CD4-positive, alpha-beta T cell (primary cell): ENCODE measurements around the gene TMEM38B. TPM values are rescaled to one million over a fixed set of nuclear protein-coding genes. Genes with fewer than 3 reads are reported as not detected.

Experiments
- ATAC-seq: fragments of 200-7000 bp; cut with Tn5 transposase; one replicate; pipeline ENCODE4 v1.10.0; 2022; ENCODE audit warnings: mild to moderate bottlenecking; ENCODE audit not compliant: poor library complexity
- CTCF ChIA-PET: fragments of 350-600 bp; sonication (Branson Sonifier 250); formaldehyde crosslinking; loops from one replicate; lab custom pipeline; 2021; ENCODE audit warnings: antibody characterized with exemption, inconsistent platforms; lab: Charles Lee
- POLR2A ChIA-PET: fragments of 350-600 bp; sonication (Branson Sonifier 250); formaldehyde crosslinking; loops from one replicate; lab custom pipeline; 2021; ENCODE audit warnings: antibody characterized with exemption, inconsistent platforms; lab: Charles Lee
- DNase-seq, 14 experiments: peaks; one replicate each; pipeline ENCODE4 v3.0.0-alpha.2; 2013 to 2020; ENCODE audit warnings: mixed read lengths in 2 of 14
- H3K27ac ChIP-seq, 2 donors: one replicate each; pipeline versions ENCODE4 v1.5.1 to v1.7.0; 2013; ENCODE audit warnings: low read length in 2 of 2, low read depth in 1 of 2, mild to moderate bottlenecking in 1 of 2
- H3K27me3 ChIP-seq, 2 experiments: 1 replicate in 1 of 2; 2 replicates in 1 of 2; pipeline versions ENCODE4 v1.6.1 to v1.7.0; 2013; ENCODE audit warnings: low read length in 2 of 2, control low read depth in 1 of 2, mild to moderate bottlenecking in 1 of 2, moderate library complexity in 1 of 2; ENCODE audit not compliant: insufficient read depth in 2 of 2, control insufficient read depth in 1 of 2
- H3K36me3 ChIP-seq: one replicate; pipeline ENCODE4 v1.6.1; 2013; ENCODE audit warnings: low read length, control low read depth; ENCODE audit not compliant: insufficient read depth
- H3K4me1 ChIP-seq: one replicate; pipeline ENCODE4 v1.6.1; 2013; ENCODE audit warnings: low read length, control low read depth; ENCODE audit not compliant: insufficient read depth
- H3K4me3 ChIP-seq: one replicate; pipeline ENCODE4 v1.5.1; 2013; ENCODE audit warnings: mild to moderate bottlenecking, low read length, moderate library complexity
- H3K9me3 ChIP-seq, 2 experiments: 1 replicate in 1 of 2; 2 replicates in 1 of 2; pipeline versions ENCODE4 v1.6.1 to v1.7.0; 2013; ENCODE audit warnings: low read length in 2 of 2, mild to moderate bottlenecking in 2 of 2, control low read depth in 1 of 2, moderate library complexity in 1 of 2; ENCODE audit not compliant: control insufficient read depth in 1 of 2, insufficient read depth in 1 of 2
- H3K27ac Mint-ChIP-seq: one replicate; pipeline ENCODE4 v1.8.0; 2020; ENCODE audit warnings: mixed read lengths
- H3K27me3 Mint-ChIP-seq: one replicate; pipeline ENCODE4 v1.8.0; 2021; ENCODE audit warnings: mixed read lengths
- H3K36me3 Mint-ChIP-seq: one replicate; pipeline ENCODE4 v1.8.0; 2021; ENCODE audit warnings: low read depth, mixed read lengths
- H3K4me1 Mint-ChIP-seq: one replicate; pipeline ENCODE4 v1.8.0; 2021; ENCODE audit warnings: low read depth, mixed read lengths
- H3K4me3 Mint-ChIP-seq: one replicate; pipeline ENCODE4 v1.8.0; 2020; ENCODE audit warnings: mild to moderate bottlenecking, mixed read lengths
- H3K9me3 Mint-ChIP-seq: one replicate; pipeline ENCODE4 v1.8.0; 2020; ENCODE audit warnings: mixed read lengths
- intact Hi-C, 2 experiments: fragments of 100-400 bp; cut with DNase I in 1 of 2; cut with micrococcal nuclease in 1 of 2; formaldehyde crosslinking; loops; one replicate each; pipeline versions ENCODE4 v1.15.1 to v1.9.0; 2023 to 2025; cut with DNase I, micrococcal nuclease
- total RNA-seq, 174 experiments: library from RNA in 2 of 174; stranded (reverse) in 2 of 174; gene quantifications; one replicate each; pipeline ENCODE4 v1.2.3 and lab custom pipeline; 2021 to 2026
- TF ChIP-seq, protein P1 (sequence below): fragments of 200-600 bp; IDR thresholded peaks from one replicate; pipeline ENCODE4 v1.8.0; 2022; ENCODE audit warnings: antibody characterized with exemption, mild to moderate bottlenecking

TMEM38B gene
- total RNA-seq, 2 experiments from 2014 or later, result 12.9 to 13.9 TPM

GRCh38 chr9:105708405-105708804 lies 14.1 kb downstream of the TMEM38B start:
- Histone ChIP-seq H3K27ac (no peak overlapping the region), H3K36me3 (peaks cover 4% of the 10 kb centered on the region), H3K9me3 (no peaks in the 10 kb centered on the region), H3K27me3 (no peaks in the 10 kb centered on the region), H3K4me3 (no peak overlapping the region), H3K4me1 (no peaks in the 10 kb centered on the region)
- TF ChIP-seq, protein P1, sequence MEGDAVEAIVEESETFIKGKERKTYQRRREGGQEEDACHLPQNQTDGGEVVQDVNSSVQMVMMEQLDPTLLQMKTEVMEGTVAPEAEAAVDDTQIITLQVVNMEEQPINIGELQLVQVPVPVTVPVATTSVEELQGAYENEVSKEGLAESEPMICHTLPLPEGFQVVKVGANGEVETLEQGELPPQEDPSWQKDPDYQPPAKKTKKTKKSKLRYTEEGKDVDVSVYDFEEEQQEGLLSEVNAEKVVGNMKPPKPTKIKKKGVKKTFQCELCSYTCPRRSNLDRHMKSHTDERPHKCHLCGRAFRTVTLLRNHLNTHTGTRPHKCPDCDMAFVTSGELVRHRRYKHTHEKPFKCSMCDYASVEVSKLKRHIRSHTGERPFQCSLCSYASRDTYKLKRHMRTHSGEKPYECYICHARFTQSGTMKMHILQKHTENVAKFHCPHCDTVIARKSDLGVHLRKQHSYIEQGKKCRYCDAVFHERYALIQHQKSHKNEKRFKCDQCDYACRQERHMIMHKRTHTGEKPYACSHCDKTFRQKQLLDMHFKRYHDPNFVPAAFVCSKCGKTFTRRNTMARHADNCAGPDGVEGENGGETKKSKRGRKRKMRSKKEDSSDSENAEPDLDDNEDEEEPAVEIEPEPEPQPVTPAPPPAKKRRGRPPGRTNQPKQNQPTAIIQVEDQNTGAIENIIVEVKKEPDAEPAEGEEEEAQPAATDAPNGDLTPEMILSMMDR, result no peak
- H3K36me3 Mint-ChIP-seq, result peaks cover 23% of the 10 kb centered on the region
- ATAC-seq (no peak), DNase-seq (peak in 1 of 14 experiments; percentile 5)
- POLR2A ChIA-PET, result no interaction called here
- CTCF ChIA-PET, result no interaction called here
- peak overlapping the region; percentile 68 for H3K4me3 Mint-ChIP-seq
- H3K27ac Mint-ChIP-seq, result peak overlapping the region; percentile 77
- H3K27me3 Mint-ChIP-seq, result no peaks in the 10 kb centered on the region
- no peaks in the 10 kb centered on the region for H3K9me3 Mint-ChIP-seq
- H3K4me1 Mint-ChIP-seq, result peaks cover 15% of the 10 kb centered on the region
- intact Hi-C loops, result no loop called here

GRCh38 chr9:105710638-105711037 lies 16.3 kb downstream of the TMEM38B start:
- Mint-ChIP-seq H3K4me3 (no peak overlapping the region), H3K9me3 (no peaks in the 10 kb centered on the region), H3K27ac (no peak overlapping the region), H3K27me3 (no peaks in the 10 kb centered on the region), H3K4me1 (peaks cover 15% of the 10 kb centered on the region), H3K36me3 (peaks cover 23% of the 10 kb centered on the region)
- H3K4me3 ChIP-seq, result no peak overlapping the region
- ATAC-seq (no peak), DNase-seq (no peak)
- intact Hi-C loops, result no loop called here
- POLR2A ChIA-PET, result no interaction called here
- H3K27ac ChIP-seq, result no peak overlapping the region
- TF ChIP-seq, protein P1, result no peak
- H3K4me1 ChIP-seq, result no peaks in the 10 kb centered on the region
- no peaks in the 10 kb centered on the region for H3K9me3 ChIP-seq
- no peaks in the 10 kb centered on the region for H3K27me3 ChIP-seq
- CTCF ChIA-PET, result no interaction called here
- H3K36me3 ChIP-seq, result peaks cover 4% of the 10 kb centered on the region

DNA sequence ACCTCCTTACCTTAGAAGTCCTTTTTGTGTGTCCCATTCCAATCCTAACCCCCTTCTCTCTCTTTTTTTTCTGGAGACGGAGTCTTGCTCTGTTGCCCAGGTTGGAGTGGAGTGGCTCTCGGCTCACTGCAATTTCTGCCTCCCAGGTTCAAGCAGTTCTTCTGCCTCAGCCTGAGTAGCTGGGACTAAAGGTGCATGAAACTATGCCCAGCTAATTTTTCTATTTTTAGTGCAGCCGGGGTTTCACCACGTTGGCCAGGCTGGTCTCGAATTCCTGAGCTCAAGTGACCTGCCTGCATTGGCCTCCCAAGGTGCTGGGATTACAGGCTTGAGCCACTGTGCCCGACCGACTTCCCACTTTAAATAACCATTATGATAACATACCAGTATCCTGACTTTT lies 17.5 kb downstream of the TMEM38B start:
- no peak overlapping the region for H3K27ac Mint-ChIP-seq
- H3K9me3 Mint-ChIP-seq, result no peaks in the 10 kb centered on the region
- no peak overlapping the region for H3K4me3 ChIP-seq

More for the DNA sequence above, 17.5 kb downstream of the TMEM38B start:
- peaks cover 4% of the 10 kb centered on the region for H3K36me3 ChIP-seq
- POLR2A ChIA-PET, result no interaction called here
- intact Hi-C loops, result loop anchor here in 1 of 2 experiments (2.0 kb wide), 1 partner anchor 41 kb away; no protein-coding TSS in a partner anchor
- Mint-ChIP-seq H3K4me3 (no peak overlapping the region), H3K36me3 (peaks cover 18% of the 10 kb centered on the region), H3K4me1 (peaks cover 15% of the 10 kb centered on the region), H3K27me3 (no peaks in the 10 kb centered on the region)
- no peaks in the 10 kb centered on the region for H3K4me1 ChIP-seq
- no peaks in the 10 kb centered on the region for H3K9me3 ChIP-seq
- CTCF ChIA-PET, result no interaction called here
- H3K27me3 ChIP-seq, result no peaks in the 10 kb centered on the region
- H3K27ac ChIP-seq, result no peak overlapping the region
- TF ChIP-seq, protein P1, result no peak
- DNase-seq, result no peak
- no peak for ATAC-seq
